ACC112 (cell line): ENCODE measurements around the gene SMARCA4.

Experiments used
- H2AFZ ChIP-seq: fragments of 200-600 bp; sonication (generic); one replicate; pipeline ENCODE4 v1.6.0; 2017; ENCODE audit warnings: antibody characterized with exemption, low read length; ENCODE audit not compliant: unreplicated experiment
- H3K27ac ChIP-seq: fragments of 200-600 bp; sonication (generic); 2 replicates; pipeline ENCODE4 v1.5.1; 2014; ENCODE audit warnings: low read depth, mild to moderate bottlenecking, antibody characterized with exemption, low read length, moderate library complexity
- H3K27me3 ChIP-seq: fragments of 200-600 bp; sonication (generic); 2 replicates; pipeline ENCODE4 v1.6.1; 2014; ENCODE audit warnings: mild to moderate bottlenecking, antibody characterized with exemption, low read length, moderate library complexity, mixed read lengths; ENCODE audit not compliant: insufficient read depth
- H3K36me3 ChIP-seq: fragments of 200-600 bp; sonication (generic); 2 replicates; pipeline ENCODE4 v1.6.1; 2016; ENCODE audit warnings: mild to moderate bottlenecking, antibody characterized with exemption, low read length, moderate library complexity, mixed read lengths; ENCODE audit not compliant: insufficient read depth
- H3K4me1 ChIP-seq: fragments of 200-600 bp; sonication (generic); one replicate; pipeline ENCODE4 v1.6.1; 2016; ENCODE audit warnings: low read length, mixed read lengths; ENCODE audit not compliant: insufficient read depth, unreplicated experiment, control insufficient read depth
- H3K4me3 ChIP-seq: fragments of 200-600 bp; sonication (generic); 2 replicates; pipeline ENCODE4 v1.5.1; 2014; ENCODE audit warnings: mild to moderate bottlenecking, low read depth, low read length
- H3K79me2 ChIP-seq: fragments of 200-600 bp; sonication (generic); one replicate; pipeline ENCODE4 v1.6.0; 2016; ENCODE audit warnings: low read length; ENCODE audit not compliant: control insufficient read depth, unreplicated experiment, insufficient read depth

SMARCA4 gene

GRCh38 chr19:11016631-11017030, 55.8 kb downstream of the SMARCA4 start:
- Histone ChIP-seq H3K4me3 (no peak overlapping the region), H3K27ac (no peak overlapping the region), H3K27me3 (no peaks in the 10 kb centered on the region), H2AFZ (no peak overlapping the region), H3K79me2 (no peaks in the 10 kb centered on the region), H3K4me1 (peaks cover 14% of the 10 kb centered on the region), H3K36me3 (peaks cover 2% of the 10 kb centered on the region; the same call in 1 of the 2 replicates)

- Histone ChIP-seq H3K4me1 (peaks cover 14% of the 10 kb centered on the region), H3K36me3 (peaks cover 5% of the 10 kb centered on the region; the same call in 1 of the 2 replicates), H2AFZ (no peak overlapping the region), H3K27me3 (no peaks in the 10 kb centered on the region), H3K4me3 (no peak overlapping the region), H3K27ac (no peak overlapping the region; the same call in 1 of the 2 replicates), H3K79me2 (no peaks in the 10 kb centered on the region)
Observed at GRCh38 chr19:11017275-11018035, 56.6 kb downstream of the SMARCA4 start.

- no peak overlapping the region for H3K4me3 ChIP-seq
- H2AFZ ChIP-seq: no peak overlapping the region
- no peaks in the 10 kb centered on the region for H3K79me2 ChIP-seq
- H3K27me3 ChIP-seq: no peaks in the 10 kb centered on the region
- peaks cover 14% of the 10 kb centered on the region for H3K4me1 ChIP-seq
- H3K36me3 ChIP-seq: peaks cover 5% of the 10 kb centered on the region; the same call in 1 of the 2 replicates
- H3K27ac ChIP-seq: no peak overlapping the region; the same call in 1 of the 2 replicates
Observed at GRCh38 chr19:11018179-11018578, 57.3 kb downstream of the SMARCA4 start.

DNA sequence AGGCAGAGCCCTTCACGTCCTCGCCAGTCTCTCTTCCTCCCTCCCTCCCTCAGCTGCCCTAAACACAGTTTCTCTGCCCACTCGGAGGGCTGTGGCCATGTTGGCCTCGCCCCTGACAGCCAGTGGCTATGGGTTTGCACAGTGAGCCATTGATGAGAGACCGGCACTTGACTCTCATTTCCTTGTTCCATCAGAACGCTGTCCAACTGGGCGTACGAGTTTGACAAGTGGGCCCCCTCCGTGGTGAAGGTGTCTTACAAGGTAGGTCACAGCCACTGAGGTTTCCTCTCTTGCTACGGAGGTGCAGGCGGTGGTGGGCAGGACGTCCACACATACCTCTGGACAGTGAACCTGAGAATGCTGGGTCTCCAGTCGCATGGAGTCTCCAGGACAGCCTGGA, 57.9 kb downstream of the SMARCA4 start:
- Histone ChIP-seq H3K4me1 (peaks cover 14% of the 10 kb centered on the region), H3K27me3 (no peaks in the 10 kb centered on the region), H3K79me2 (no peaks in the 10 kb centered on the region), H3K27ac (no peak overlapping the region), H3K4me3 (no peak overlapping the region), H3K36me3 (peaks cover 5% of the 10 kb centered on the region; the same call in 1 of the 2 replicates), H2AFZ (no peak overlapping the region)

GRCh38 chr19:11019262-11019661, 58.4 kb downstream of the SMARCA4 start:
- no peak overlapping the region for H3K27ac ChIP-seq
- peaks cover 5% of the 10 kb centered on the region; the same call in 1 of the 2 replicates for H3K36me3 ChIP-seq
- H3K4me3 ChIP-seq: no peak overlapping the region
- no peaks in the 10 kb centered on the region for H3K27me3 ChIP-seq
- H3K4me1 ChIP-seq: peaks cover 14% of the 10 kb centered on the region
- no peaks in the 10 kb centered on the region for H3K79me2 ChIP-seq
- H2AFZ ChIP-seq: no peak overlapping the region

GRCh38 chr19:11019824-11020223, 59.0 kb downstream of the SMARCA4 start:
- no peak overlapping the region for H2AFZ ChIP-seq

DNA sequence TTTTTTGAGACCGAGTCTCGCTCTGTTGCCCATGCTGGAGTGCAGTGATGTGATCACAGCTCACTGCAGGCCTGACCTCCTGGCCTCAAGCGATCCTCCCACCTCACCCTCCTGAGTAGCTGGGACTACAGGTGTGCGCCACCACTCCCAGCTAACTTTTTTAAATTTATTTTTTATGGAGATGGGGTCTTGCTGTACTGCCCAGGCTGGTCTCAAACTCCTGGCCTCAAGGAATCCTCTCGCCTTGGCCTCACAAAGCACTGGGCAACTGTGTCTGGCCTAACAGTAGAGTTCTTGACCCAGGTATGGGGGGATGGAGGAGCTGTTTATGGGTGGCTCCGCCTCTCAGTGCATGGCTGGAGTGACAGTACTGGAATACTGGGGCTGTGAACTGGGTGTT, 59.6 kb downstream of the SMARCA4 start:
- no peak overlapping the region for H3K27ac ChIP-seq
- H3K4me1 ChIP-seq: peaks cover 14% of the 10 kb centered on the region
- H3K36me3 ChIP-seq: 0 out of 2 replicates have a peak, but pooled peaks cover 5% of the 10 kb centered on the region
- no peaks in the 10 kb centered on the region for H3K27me3 ChIP-seq
- H3K4me3 ChIP-seq: no peak overlapping the region
- H3K79me2 ChIP-seq: no peaks in the 10 kb centered on the region
- H2AFZ ChIP-seq: no peak overlapping the region

More at GRCh38 chr19:11019824-11020223, 59.0 kb downstream of the SMARCA4 start:
- H3K27ac ChIP-seq: no peak overlapping the region
- no peaks in the 10 kb centered on the region for H3K79me2 ChIP-seq
- peaks cover 14% of the 10 kb centered on the region for H3K4me1 ChIP-seq
- peaks cover 5% of the 10 kb centered on the region; the same call in 1 of the 2 replicates for H3K36me3 ChIP-seq
- no peak overlapping the region for H3K4me3 ChIP-seq
- H3K27me3 ChIP-seq: no peaks in the 10 kb centered on the region

DNA sequence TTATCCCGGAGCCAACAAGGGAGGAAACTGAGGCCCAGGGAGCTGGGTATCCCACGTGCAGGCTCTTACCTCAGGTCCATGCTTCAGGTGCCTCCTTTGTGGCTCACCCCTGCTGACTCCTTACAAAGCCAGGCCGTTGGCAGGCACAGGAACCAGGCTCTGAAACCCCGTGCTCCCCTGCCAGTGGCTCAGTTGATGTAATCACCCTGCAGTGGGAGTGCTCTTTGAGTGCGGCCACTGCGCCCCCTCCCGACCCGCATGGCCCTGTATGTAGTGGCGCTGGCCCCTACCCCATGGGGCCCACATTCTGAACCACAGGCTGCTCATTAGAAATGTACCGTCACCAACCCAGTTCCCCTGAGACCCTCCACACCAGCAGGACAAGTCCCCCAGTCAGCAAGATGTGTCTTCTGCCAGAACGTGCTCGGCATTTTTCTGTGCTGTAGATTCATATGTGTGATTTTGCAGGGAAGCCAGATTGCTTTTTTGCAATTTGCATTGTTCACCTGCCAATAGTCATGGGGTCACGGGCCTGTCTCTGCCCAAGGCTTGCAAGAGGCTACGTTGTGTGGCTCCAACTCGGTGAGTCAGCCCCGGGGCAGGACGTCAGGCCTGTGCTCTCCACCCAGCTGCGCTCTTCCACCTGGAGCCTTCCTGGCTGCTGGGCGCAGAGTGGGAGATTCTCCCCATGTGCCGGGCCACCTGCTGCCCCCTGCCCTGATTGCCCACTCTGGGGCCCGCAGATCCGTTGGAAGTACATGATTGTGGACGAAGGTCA, 60.3 kb downstream of the SMARCA4 start:
- Histone ChIP-seq H2AFZ (no peak overlapping the region), H3K4me3 (no peak overlapping the region), H3K36me3 (0 out of 2 replicates have a peak, but pooled peaks cover 5% of the 10 kb centered on the region), H3K4me1 (peaks cover 14% of the 10 kb centered on the region), H3K27ac (no peak overlapping the region), H3K79me2 (no peaks in the 10 kb centered on the region), H3K27me3 (no peaks in the 10 kb centered on the region)

GRCh38 chr19:11021760-11022144, 60.9 kb downstream of the SMARCA4 start:
- Histone ChIP-seq H3K27me3 (no peaks in the 10 kb centered on the region), H3K27ac (no peak overlapping the region), H3K36me3 (0 out of 2 replicates have a peak, but pooled peaks cover 5% of the 10 kb centered on the region), H3K4me1 (peaks cover 14% of the 10 kb centered on the region), H2AFZ (no peak overlapping the region), H3K4me3 (no peak overlapping the region), H3K79me2 (no peaks in the 10 kb centered on the region)

- no peak overlapping the region for H2AFZ ChIP-seq
- peaks cover 6% of the 10 kb centered on the region for H3K4me1 ChIP-seq
- H3K27ac ChIP-seq: no peak overlapping the region
- H3K36me3 ChIP-seq: 0 out of 2 replicates have a peak, but pooled peaks cover 5% of the 10 kb centered on the region
- no peaks in the 10 kb centered on the region for H3K79me2 ChIP-seq
- H3K4me3 ChIP-seq: no peak overlapping the region
- no peaks in the 10 kb centered on the region for H3K27me3 ChIP-seq
Observed at GRCh38 chr19:11023016-11023415, 62.2 kb downstream of the SMARCA4 start.
